ENCODE results near the gene FADS2. TPM values are rescaled to one million over a fixed set of nuclear protein-coding genes. Genes with fewer than 3 reads are reported as not detected.

FADS2 gene
- total and polyA plus RNA-seq, 2 of the 13 experiments (the other 11 are each of a cell fraction or from before 2014, with no cell fraction given): 90.1 to 124 TPM

GRCh38 chr11:61887839-61888494 is 59.9 kb downstream of the FADS2 start:
- no TSS peak for BruUV-seq (replicated peaks)
- no peak for DNase-seq (ENCODE audit: low spot score)

More at GRCh38 chr11:61887839-61888494, 59.9 kb downstream of the FADS2 start:
- ATAC-seq: no peak
- 94% methylated on average over 3 of the region's 7 CpGs for WGBS (ENCODE audit: low lambda C conversion rate)
- Histone ChIP-seq H3K27me3 (ENCODE audit: control insufficient read depth in 1 of 2, insufficient read depth in 2 of 2, low read length in 2 of 2) (no peaks in the 10 kb centered on the region), H3K36me3 (replicated peaks in 1 of 2; ENCODE audit: control insufficient read depth in 1 of 2, insufficient read depth in 2 of 2, low read length in 2 of 2) (no peaks in the 10 kb centered on the region), H3K79me2 (ENCODE audit: insufficient read depth, low read length) (no peaks in the 10 kb centered on the region), H3K4me2 (ENCODE audit: low read depth, low read length) (no peak overlapping the region), H4K20me1 (ENCODE audit: insufficient read depth, low read length) (no peaks in the 10 kb centered on the region), H3K4me1 (ENCODE audit: insufficient read depth, low read length) (peaks cover 14% of the 10 kb centered on the region), H3K9me3 (ENCODE audit: low read length) (no peaks in the 10 kb centered on the region), H3K27ac (ENCODE audit: extremely low read length, insufficient read depth, low read length) (no peak overlapping the region), H3K4me3 (replicated peaks in 1 of 3; ENCODE audit: insufficient read depth in 1 of 3, low read depth in 2 of 3, low read length in 3 of 3) (no peak overlapping the region), H3K9ac (ENCODE audit: insufficient read depth, low read depth, low read length) (no peak overlapping the region), H2AFZ (ENCODE audit: low read length) (no peak overlapping the region)
- ChIA-PET POLR2A (no interaction called here), CTCF (ENCODE audit: low intra/inter-chr PET ratio, low total read pairs) (no interaction called here)
- in situ Hi-C loops (cut with HindIII; ENCODE audit: extremely low pct_ligation_motif_present, low pct_unique_long_range_greater_than_20kb) (no loop called here), intact Hi-C loops (cut with micrococcal nuclease; ENCODE audit: unreplicated experiment) (no loop called here)
- TF ChIP-seq GATA4 (IDR thresholded peaks at IDR 0.05; ENCODE audit: borderline replicate concordance, low read depth) (no peak), ZNF784 (CRISPR knock-in tag; IDR thresholded peaks at IDR 0.05; ENCODE audit: borderline replicate concordance) (no peak), KMT2A (CRISPR knock-in tag; IDR thresholded peaks at IDR 0.05) (no peak), ZBTB3 (CRISPR knock-in tag; IDR thresholded peaks at IDR 0.05; ENCODE audit: borderline replicate concordance, low read depth) (no peak), ZNF317 (CRISPR knock-in tag; IDR thresholded peaks at IDR 0.05) (no peak), ZNF713 (CRISPR knock-in tag; IDR thresholded peaks at IDR 0.05) (no peak), ZNF33A (CRISPR knock-in tag; IDR thresholded peaks at IDR 0.05; ENCODE audit: borderline replicate concordance) (no peak), ZNF12 (CRISPR knock-in tag; IDR thresholded peaks at IDR 0.05) (no peak), TEF (CRISPR knock-in tag; IDR thresholded peaks at IDR 0.05) (no peak), LCORL (IDR thresholded peaks at IDR 0.05) (no peak), LCORL (CRISPR knock-in tag; IDR thresholded peaks at IDR 0.05) (no peak), ZNF660 (CRISPR knock-in tag; IDR thresholded peaks at IDR 0.05; ENCODE audit: borderline replicate concordance, low read depth) (no peak), NR2C2 (CRISPR knock-in tag; IDR thresholded peaks at IDR 0.05; ENCODE audit: borderline replicate concordance) (no peak), NAIF1 (CRISPR knock-in tag; IDR thresholded peaks at IDR 0.05; ENCODE audit: borderline replicate concordance) (no peak), TFE3 (CRISPR knock-in tag; IDR thresholded peaks at IDR 0.05) (no peak), ZNF160 (CRISPR knock-in tag; IDR thresholded peaks at IDR 0.05) (no peak), ZNF24 (IDR thresholded peaks at IDR 0.05) (no peak), SMAD1 (CRISPR knock-in tag; IDR thresholded peaks at IDR 0.05; ENCODE audit: borderline replicate concordance, low read depth) (no peak), GATAD2A (CRISPR knock-in tag; IDR thresholded peaks at IDR 0.05) (no peak), ZNF549 (CRISPR knock-in tag; IDR thresholded peaks at IDR 0.05) (no peak), ZNF720 (CRISPR knock-in tag; IDR thresholded peaks at IDR 0.05) (no peak)
- no peak for FAIRE-seq

Measured in HepG2 (cell line).